Measurements from ENCODE around the gene HOXC11.

DNA sequence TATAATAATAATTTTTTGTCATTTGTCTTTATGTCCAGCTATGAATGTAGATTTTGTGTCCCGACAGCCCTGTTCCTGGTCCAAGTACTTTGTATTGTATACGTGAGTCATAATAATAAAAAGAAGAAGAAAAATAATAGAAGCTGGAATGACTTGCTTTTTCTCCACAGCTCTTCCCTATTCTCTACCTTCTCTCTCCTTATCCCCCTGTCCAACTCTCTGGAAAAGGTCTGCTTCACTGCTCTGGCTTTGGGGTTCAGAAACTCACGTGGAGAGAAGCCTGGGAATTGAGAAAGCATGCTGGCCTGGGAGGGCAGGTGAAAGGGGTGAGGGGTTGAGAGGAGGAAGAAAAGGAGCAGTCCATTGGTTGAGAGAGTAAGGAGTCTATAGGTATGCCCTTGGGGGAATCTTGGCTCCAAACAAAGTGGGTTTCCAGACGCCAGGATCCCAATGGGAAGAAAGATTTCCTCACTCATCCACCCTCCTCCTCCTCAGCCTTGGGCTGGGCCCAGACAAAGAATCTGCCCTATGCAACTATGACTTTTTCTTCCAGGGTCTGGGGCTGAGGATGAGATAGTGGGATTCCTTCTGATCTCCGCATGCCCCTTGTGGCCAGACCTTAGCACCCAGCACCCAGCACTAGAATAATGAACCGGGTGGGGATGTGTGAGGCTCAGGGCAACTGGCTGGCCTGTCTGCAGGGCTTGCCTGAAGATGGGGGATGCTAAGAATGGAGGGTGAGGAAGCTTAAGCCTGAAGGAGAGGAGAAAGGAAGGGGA is 39.9 kb downstream of the HOXC11 start:
- TF ChIP-seq, protein P1, sequence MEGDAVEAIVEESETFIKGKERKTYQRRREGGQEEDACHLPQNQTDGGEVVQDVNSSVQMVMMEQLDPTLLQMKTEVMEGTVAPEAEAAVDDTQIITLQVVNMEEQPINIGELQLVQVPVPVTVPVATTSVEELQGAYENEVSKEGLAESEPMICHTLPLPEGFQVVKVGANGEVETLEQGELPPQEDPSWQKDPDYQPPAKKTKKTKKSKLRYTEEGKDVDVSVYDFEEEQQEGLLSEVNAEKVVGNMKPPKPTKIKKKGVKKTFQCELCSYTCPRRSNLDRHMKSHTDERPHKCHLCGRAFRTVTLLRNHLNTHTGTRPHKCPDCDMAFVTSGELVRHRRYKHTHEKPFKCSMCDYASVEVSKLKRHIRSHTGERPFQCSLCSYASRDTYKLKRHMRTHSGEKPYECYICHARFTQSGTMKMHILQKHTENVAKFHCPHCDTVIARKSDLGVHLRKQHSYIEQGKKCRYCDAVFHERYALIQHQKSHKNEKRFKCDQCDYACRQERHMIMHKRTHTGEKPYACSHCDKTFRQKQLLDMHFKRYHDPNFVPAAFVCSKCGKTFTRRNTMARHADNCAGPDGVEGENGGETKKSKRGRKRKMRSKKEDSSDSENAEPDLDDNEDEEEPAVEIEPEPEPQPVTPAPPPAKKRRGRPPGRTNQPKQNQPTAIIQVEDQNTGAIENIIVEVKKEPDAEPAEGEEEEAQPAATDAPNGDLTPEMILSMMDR (conservative IDR thresholded peaks at IDR 0.05; ENCODE audit: low read depth, low read length), result peak; percentile 32; the same call in 1 of the 2 replicates
- TF ChIP-seq EZH2 (IDR thresholded peaks at IDR 0.05; ENCODE audit: borderline replicate concordance, low read depth, low read length, poor library complexity, severe bottlenecking), result no peak
